Ascending aorta (tissue), 2 donors: ENCODE data around the gene THRA. TPM values are rescaled to one million over a fixed set of nuclear protein-coding genes. Genes with fewer than 3 reads are reported as not detected.

Experiments
- DNase-seq, 2 donors: peaks; one replicate each; pipeline ENCODE4 v3.0.0-alpha.2; 2019; ENCODE audit warnings: low spot score in 2 of 2
- H3K27ac ChIP-seq, 2 donors: fragments of 200-600 bp; sonication (generic); one replicate each; pipeline ENCODE4 v1.5.1; 2016 to 2017; ENCODE audit warnings: mild to moderate bottlenecking in 1 of 2
- H3K27me3 ChIP-seq: fragments of 200-600 bp; sonication (generic); one replicate; pipeline ENCODE4 v1.5.1; 2017
- H3K36me3 ChIP-seq, 2 donors: fragments of 200-600 bp; sonication (generic); one replicate each; pipeline ENCODE4 v1.5.1; 2016
- H3K4me1 ChIP-seq, 2 donors: fragments of 200-600 bp; sonication (generic); one replicate each; pipeline ENCODE4 v1.5.1; 2016 to 2017; ENCODE audit warnings: mild to moderate bottlenecking in 1 of 2
- H3K4me3 ChIP-seq, 2 donors: fragments of 200-600 bp; sonication (generic); one replicate each; pipeline ENCODE4 v1.5.1; 2016 to 2017; ENCODE audit warnings: mild to moderate bottlenecking in 1 of 2
- H3K9me3 ChIP-seq, 2 donors: fragments of 200-600 bp; sonication (generic); one replicate each; pipeline ENCODE4 v1.5.1; 2016
- CTCF ChIP-seq, 3 experiments: fragments of 200-600 bp in 2 of 3; fragments of 450-650 bp in 1 of 3; sonication (generic) in 2 of 3; IDR thresholded peaks; one replicate each; pipeline ENCODE4 v1.5.1; 2016 to 2019; ENCODE audit warnings: antibody characterized with exemption in 3 of 3, mild to moderate bottlenecking in 1 of 3, moderate library complexity in 1 of 3
- intact Hi-C: fragments of 100-400 bp; cut with DNase I; formaldehyde crosslinking; loops from one replicate; pipeline ENCODE4 v1.15.1; 2023
- total RNA-seq: library from RNA; depleted of rRNA; stranded (reverse); fragments of >200 nt; gene quantifications from one replicate; pipeline ENCODE4 v1.1.0, GENCODE V29; 2016

Gene THRA
- total RNA-seq, 1 donor from 2014 or later = 35.4 TPM

- peaks cover 27 to 39% of the 10 kb centered on the region in 2 donors for H3K4me1 ChIP-seq
- DNase-seq = no peak
- peak overlapping the region; percentile 75 to 97 for H3K27ac ChIP-seq
- intact Hi-C loops = no loop called here
- H3K9me3 ChIP-seq = no peaks in the 10 kb centered on the region
- no peak for TF ChIP-seq CTCF (IDR thresholded peaks at IDR 0.05)
- H3K4me3 ChIP-seq = no peak overlapping the region
- no peaks in the 10 kb centered on the region for H3K36me3 ChIP-seq
- H3K27me3 ChIP-seq = no peaks in the 10 kb centered on the region
Observed at GRCh38 chr17:40115101-40115436, 52.3 kb downstream of the THRA start.

GRCh38 chr17:40121181-40122135, 58.7 kb downstream of the THRA start, which contains the start of gene MSL1:
Gene MSL1, plus strand, starts transcription at chr17:40121971. Its CDS starts 642 bp downstream, at chr17:40122613.
- Histone ChIP-seq H3K36me3 (peaks cover 6% of the 10 kb centered on the region in 2 donors), H3K27me3 (no peaks in the 10 kb centered on the region), H3K27ac (peak within 1 kb of the TSS; percentile 95 to 99), H3K4me1 (peaks cover 0 to 12% of the 10 kb centered on the region in 2 donors), H3K9me3 (no peaks in the 10 kb centered on the region), H3K4me3 (peak within 1 kb of the TSS; percentile 83 to 88)
- intact Hi-C loops = loop anchor here (1.0 kb wide), 1 partner anchor 8 kb away; no protein-coding TSS in a partner anchor
- no peak for TF ChIP-seq CTCF (IDR thresholded peaks at IDR 0.05)
- peak in 1 of 2 donors; percentile 93 for DNase-seq

GRCh38 chr17:40122136-40122998, 59.6 kb downstream of the THRA start:
- intact Hi-C loops = no loop called here
- peak overlapping the region; percentile 83 to 88 for H3K4me3 ChIP-seq
- no peak for DNase-seq
- H3K27ac ChIP-seq = peak overlapping the region; percentile 95 to 99
- peaks cover 14 to 15% of the 10 kb centered on the region in 2 donors for H3K36me3 ChIP-seq
- H3K27me3 ChIP-seq = no peaks in the 10 kb centered on the region
- peaks cover 0 to 12% of the 10 kb centered on the region in 2 donors for H3K4me1 ChIP-seq
- peak in 2 of 3 experiments; percentile 11 to 21 for TF ChIP-seq CTCF (IDR thresholded peaks at IDR 0.05)
- H3K9me3 ChIP-seq = no peaks in the 10 kb centered on the region

- intact Hi-C loops = loop anchor here (1.0 kb wide), 1 partner anchor 17 kb away; the partner anchor contains the start of gene CASC3
- TF ChIP-seq CTCF (IDR thresholded peaks at IDR 0.05) = peak in 1 of 3 experiments; percentile 21
- no peaks in the 10 kb centered on the region for H3K27me3 ChIP-seq
- no peak for DNase-seq
- peak overlapping the region; percentile 83 to 88 for H3K4me3 ChIP-seq
- H3K36me3 ChIP-seq = peaks cover 22% of the 10 kb centered on the region in 2 donors
- peak overlapping the region; percentile 95 to 99 for H3K27ac ChIP-seq
- H3K9me3 ChIP-seq = no peaks in the 10 kb centered on the region
- peaks cover 0 to 12% of the 10 kb centered on the region in 2 donors for H3K4me1 ChIP-seq
Observed at GRCh38 chr17:40122999-40123810, 60.4 kb downstream of the THRA start.

- no peak for DNase-seq
- H3K4me3 ChIP-seq = peak overlapping the region; percentile 83 to 88
- TF ChIP-seq CTCF (IDR thresholded peaks at IDR 0.05) = no peak
- no peaks in the 10 kb centered on the region for H3K9me3 ChIP-seq
- peaks cover 25 to 26% of the 10 kb centered on the region in 2 donors for H3K36me3 ChIP-seq
- no peaks in the 10 kb centered on the region for H3K27me3 ChIP-seq
- H3K4me1 ChIP-seq = peaks cover 0 to 12% of the 10 kb centered on the region in 2 donors
- peak overlapping the region; percentile 95 to 99 for H3K27ac ChIP-seq
- intact Hi-C loops = loop anchor here (1.0 kb wide), 1 partner anchor 17 kb away; the partner anchor contains the start of gene CASC3
Observed at GRCh38 chr17:40123811-40124114, 61.0 kb downstream of the THRA start.
